Germinal center (tissue), 1 donor: ENCODE data around the gene ANXA7.

ENCODE experiments used
- DNase-seq: peaks from one replicate; pipeline ENCODE4 v3.0.0; 2012; ENCODE audit warnings: mixed read lengths, low spot score

Gene ANXA7

DNA sequence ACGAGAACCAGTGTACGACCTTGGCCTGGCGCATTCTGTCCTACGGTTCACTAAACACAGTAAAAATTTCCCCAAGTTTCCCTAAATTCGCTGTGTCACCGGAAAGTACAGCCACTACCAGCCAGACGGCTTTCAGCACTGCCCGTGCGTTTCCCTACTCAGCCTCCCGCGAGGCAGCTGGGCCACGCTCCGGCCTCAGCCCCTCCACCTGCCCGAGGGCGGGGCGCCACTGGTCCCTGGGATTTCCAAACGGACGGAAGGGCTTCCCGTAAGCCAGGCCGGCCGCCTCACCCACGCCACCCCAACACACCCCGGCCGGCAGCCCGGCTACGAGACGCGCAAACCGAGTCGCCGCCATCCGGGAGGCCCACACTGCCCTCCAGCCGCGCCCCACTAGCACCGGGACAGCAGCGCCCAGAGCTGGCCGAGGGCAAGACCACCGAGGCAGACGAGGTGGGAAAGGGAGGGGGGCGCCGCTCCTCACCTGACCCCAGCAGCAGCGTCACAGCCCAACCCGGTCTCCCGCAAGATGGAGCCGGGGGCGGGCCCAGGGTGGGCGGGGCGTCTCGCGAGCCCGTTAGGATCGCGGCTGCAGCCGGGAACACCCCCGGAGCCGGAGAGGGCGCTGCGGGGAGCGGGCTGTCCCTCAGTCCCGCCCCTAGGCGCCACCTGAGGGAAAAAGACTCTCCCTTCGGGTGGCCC is at the start of gene ANXA7:
ANXA7 (minus strand) TSS at position 531 of the 702 bp plus-strand sequence. CDS start 13,202 bp downstream, outside the sequence.
- peak; percentile 98 for DNase-seq

DNA sequence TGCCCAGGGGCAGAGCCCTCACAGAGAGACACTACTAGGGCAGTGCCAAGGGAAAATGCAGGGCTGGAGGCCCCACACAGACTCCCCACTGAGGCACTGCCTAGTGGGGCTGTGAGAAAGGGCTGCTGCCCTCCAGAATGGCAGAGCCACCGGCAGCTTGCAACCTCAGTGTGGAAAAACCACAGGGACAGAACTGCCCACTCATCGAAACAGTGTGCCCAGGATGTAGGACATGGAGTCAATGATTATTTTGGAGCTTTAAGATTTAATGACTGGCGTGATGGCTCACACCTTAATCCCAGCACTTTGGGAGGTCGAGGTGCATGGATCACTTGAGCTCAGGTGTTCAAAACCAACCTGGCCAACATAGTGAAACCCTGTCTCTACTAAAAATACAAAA is 47.0 kb upstream of the ANXA7 start:
- DNase-seq: no peak

DNA sequence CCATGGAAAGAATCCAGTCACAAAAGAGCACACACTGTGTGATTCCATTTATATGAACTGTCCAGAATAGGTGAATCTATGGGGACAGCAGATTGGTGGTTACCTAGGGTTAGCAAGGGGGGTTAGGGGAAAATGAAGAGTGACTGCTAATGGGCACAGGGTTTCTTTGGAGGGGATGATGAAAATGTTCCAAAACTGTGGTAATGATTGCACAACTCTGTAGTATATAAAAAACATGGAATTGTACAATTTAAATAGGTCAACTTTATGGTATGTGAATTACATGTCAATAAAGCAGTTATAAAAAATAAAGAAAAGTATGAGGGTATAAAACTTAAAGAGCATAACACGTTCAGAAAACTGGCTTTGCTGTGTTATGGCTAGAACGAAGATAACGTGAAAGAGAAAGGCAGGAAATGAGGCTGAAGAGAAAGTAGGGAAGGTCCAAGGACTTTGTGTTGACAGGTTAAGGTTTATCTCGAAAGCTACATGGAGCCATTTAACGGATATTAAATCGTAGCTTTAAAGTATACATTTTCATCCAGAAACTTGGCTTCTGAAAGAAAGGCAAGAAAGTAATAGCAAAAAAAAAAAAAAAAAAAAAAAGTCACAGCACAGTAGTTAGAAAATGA is 45.9 kb upstream of the ANXA7 start:
- no peak for DNase-seq

DNA sequence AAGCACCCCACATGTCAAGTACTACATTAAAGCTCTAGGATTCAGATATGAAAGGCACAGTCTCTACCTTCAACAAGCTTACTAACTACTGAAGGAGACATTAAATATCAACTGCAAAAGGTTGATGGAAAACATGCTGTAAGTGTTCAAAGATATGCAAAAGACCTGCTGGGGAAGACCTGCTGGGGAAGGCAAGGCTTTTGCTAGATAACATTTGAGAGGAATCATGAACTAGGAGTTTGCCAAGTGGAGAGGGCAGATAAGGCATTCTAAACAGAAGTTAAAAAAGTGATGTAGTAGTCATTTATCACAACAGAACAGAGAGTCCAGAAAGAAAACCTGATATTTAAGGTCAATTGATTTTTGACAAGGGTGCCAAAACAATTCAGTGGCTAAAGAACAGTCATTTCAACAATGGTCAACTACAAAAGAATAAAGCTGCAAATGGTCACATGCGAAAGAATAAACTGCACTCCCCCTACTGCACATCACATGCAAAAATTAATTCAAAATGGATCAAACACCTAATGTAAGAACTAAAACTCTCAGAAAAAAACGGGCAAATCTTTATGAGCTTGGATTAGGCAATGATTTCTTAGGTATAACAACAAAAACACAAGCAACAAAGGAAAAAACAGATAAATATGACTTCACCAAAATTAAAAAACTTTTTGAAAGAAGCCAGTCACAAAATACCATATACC is 42.5 kb upstream of the ANXA7 start:
- DNase-seq: no peak

DNA sequence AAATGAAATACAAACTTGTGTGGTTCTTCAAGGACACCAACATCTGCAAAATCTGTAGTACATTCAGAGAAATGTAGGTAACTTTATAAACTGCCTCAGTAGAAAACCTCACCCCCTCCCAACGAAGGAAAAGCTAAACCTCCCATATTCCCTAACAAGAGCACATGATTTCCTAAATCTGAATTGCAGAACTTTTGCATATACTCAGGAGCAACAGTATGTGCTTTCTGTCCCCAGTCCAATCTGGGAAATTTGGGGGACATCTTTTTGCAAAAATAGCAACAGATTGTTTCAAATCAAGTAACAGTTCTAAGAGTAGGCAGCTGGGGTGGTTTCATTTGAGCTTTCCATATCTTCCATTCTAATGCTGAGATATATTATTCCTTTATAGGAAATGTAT is 35.3 kb upstream of the ANXA7 start:
- DNase-seq: no peak

DNA sequence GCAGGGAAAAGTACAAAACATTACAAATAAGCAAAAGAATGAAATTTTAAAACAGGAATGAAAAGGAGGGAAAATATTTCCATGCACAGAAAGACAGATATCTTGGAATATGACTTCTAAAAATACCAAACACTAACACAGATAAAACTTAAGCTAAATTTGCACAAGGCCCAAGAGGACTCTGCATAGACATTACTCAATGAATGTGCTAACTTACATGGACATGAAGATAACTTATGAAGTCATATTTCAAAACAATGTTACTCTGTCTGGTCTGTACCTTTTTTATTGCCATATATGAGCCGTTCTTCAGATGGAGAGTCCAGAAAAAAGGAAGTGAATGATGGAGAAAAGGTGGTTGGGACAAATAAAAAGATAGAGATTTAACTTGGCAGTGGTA is 34.5 kb upstream of the ANXA7 start:
- no peak for DNase-seq

DNA sequence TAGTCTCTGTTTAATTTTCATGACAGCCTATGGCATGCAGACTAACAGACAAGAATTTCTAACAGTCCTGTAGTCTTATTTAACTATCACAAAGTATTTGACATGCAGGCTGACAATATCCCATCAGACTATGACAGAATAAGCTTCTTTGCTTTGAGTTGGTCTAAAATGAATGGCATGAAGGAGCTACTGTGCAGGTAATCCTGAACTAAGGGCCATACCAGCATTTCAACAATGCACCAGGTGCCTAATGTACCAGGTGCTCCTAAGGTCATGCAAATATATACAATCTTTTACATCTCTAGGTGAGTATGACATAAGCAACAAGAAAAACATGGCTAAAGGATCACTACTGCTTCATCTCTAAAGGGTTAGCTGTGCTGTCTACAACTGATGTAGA is 33.1 kb upstream of the ANXA7 start:
- DNase-seq: no peak

DNA sequence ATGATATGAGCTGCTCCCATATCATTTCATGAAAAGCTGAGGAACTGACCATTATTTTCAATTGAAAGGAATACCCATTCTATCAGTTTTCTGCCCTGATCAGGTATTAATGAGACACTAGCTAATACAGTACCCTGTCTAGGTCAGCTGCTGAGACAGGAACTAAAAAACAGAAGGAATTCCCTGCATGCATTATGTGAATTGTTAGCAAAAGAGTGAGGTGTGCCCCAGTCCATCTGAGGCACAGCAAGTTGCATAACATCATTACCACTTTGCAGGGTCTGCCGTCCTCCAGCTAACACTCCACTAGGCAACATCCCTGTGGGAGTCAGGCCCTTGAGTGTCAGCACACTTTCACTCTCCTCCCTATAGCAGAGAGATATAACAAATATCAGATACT is 30.6 kb upstream of the ANXA7 start:
- no peak for DNase-seq

DNA sequence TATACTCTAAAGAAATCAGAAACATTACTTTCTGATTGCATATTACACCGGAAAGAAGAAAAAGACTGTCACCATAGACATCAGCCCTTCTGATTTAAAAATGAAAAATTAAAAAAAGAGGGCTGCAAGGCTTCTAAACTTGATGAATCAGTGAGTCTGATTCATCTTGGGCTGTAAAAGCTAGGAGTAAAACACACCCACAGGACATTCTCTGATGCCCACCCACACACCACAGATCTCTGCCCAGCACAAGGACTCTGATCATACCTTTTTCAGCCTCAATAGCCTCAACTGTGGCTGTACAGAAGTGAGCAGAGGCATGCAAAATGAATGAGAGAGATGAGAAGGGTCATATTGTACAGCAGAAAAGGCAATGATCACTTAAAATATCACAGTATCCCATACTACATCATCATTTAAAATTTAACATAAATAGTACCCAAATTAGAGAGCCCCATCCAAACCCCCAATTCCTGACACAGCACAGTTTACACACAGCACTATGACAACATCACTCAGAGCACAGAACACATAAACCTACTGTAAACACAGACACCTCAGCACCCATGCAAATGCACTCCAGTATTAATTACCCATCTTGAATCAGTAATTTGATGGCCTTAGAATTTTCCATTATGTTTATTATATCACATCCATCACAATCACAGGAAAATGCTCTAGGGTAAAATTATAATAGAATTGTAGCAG is 25.9 kb upstream of the ANXA7 start:
- DNase-seq: no peak

DNA sequence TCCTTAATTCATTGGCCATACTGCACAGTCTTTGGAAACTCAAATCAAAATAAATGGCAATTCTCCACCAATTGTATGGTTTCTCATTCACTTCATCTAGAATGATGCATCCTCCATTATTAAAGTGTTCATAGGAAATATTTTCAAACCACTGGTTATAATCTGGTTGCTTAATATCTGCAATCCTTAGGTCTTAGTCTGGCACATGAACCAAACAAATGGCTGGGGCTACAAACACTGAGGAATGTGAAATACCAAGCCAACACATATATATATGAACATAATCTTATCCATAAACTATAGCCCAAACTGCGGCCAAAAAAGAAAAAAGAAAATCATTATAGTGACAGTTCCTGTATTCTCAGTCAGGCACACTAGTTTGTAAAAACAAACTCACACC is 25.2 kb upstream of the ANXA7 start:
- DNase-seq: no peak

DNA sequence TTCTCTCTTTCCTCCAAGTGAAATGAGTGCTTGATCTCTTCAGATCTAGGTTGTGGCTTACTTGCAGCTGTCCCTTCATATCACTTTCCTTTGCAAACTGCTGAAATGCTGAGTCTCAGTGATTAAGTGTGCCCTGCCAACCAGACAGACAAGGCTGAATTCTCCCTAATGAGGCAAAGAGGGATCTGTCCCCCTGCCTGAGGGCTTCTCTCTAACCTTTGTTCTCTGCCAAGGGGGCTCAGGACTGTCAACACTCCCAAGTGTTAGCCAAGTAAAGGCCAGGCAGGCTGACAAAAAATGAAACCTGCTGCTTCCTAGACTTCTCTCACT is 19.6 kb upstream of the ANXA7 start, which contains the start of gene MSS51:
MSS51 (minus strand) TSS at position 24 of the 330 bp plus-strand sequence. CDS start 5,277 bp downstream, outside the sequence.
- DNase-seq: no peak

DNA sequence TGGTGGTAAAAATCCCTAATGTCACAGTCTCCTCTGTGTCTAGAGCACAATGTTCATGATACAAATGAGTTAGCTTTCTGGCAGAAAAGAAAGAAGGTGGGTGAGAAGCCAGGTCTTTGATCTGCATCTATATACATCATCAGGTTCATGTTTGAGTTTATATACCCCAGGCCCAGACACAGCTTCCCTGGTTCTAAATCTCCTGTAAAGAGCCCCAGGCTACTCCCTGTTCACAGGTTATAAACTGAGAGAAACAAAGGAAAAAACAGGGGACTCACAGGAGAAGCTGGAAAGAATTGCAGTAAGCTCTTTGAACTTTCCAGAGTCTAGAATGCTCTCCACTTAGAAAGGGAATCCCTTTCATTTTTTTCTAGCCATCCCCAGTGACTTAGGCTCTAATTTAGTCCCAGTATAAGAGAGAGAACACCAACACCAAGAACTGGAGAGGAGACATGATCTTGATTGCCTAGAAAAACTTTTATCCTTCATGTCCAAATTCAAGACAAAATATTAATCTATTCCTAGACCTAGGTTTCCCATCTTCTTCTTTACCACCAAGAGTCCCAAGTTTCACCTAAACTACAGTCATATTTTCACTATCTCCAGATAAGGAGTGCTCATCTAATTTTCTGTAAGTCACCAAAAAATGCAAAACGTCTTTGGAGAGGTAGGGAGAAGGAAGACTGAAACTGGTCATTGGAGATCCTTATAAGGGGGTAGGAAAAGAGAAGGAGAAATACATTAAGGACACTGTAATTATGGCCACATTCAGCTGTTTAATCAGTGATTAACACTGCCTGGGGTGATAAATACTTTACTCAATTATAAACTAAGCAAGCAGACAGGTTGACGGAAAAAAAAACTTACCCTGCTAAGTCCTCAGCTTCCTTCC is 19.0 kb upstream of the ANXA7 start:
- DNase-seq: no peak

DNA sequence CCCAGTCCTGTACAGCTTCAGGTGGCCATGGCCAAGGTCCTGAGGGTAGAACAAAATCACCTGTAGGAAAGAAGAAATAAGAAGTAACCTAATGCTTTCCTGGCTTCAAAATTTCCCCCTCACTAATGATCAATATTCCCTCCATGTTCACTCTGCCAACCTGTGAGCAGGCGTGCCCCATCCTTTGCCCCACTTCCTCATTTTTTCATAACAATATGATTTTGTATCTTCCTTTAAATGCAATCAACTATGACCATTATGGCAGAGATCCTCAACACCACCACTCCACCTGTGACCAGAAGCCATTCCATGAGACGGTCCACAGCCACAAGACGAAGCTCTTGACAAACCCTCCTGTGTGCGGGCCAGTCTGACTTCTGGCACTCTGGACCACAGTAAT is 12.5 kb upstream of the ANXA7 start:
- no peak for DNase-seq

DNA sequence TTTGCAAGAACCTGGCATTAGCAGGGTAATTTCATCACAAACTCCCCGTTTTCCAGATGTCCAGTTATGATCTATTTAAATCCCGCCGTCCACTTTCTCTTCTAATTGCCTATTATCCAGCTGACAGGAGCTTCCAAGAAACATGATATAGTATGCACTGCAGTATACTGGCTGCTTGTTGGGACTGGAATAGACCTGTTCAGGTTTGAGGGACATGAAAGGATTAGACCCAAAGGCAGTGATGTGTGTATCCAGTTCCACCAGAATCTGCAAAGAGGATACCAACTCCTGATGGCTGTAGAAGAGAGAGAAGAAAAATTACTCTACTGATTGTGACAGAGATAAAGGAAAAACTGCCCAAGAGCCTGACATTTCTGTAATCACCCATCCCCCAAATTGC is 10.6 kb upstream of the ANXA7 start:
- DNase-seq: no peak

DNA sequence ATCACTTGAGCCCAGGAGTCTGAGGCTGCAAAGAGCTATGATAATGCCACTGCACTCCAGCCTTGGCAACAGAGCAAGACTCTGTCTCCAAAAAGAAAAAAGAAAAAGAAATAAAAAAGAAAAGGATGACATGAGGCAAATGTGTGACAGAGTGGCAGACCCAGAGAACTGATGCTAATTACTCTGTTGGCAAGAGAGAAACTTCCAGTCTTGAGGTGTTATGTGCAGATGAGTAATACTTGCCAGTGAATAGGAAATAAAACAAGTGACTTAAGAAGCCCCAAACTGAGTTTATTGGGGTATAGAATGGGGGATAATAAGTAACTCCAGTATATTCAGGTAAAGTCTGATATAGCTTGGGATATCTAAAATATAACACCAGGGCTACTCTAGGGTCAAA is 9.5 kb upstream of the ANXA7 start:
- no peak for DNase-seq

DNA sequence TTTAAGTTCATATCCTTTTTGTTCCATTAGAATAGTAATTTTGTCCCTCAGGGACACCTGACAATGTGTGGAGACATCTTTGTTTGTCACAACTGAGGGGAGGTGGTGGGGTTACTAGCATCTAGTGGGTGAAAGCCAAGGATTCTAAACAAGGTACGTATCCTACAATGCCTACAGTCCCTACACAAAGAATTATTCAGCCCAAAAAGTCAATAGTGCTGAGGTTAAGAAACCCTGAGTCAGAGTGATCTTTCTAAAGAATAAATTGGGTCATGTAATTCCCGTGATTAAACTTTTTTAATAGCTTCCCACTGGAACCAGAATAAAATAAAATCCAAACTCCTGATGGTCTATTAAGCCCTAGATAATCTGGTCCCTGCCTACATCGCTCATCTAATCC is 2.7 kb upstream of the ANXA7 start:
- no peak for DNase-seq

DNA sequence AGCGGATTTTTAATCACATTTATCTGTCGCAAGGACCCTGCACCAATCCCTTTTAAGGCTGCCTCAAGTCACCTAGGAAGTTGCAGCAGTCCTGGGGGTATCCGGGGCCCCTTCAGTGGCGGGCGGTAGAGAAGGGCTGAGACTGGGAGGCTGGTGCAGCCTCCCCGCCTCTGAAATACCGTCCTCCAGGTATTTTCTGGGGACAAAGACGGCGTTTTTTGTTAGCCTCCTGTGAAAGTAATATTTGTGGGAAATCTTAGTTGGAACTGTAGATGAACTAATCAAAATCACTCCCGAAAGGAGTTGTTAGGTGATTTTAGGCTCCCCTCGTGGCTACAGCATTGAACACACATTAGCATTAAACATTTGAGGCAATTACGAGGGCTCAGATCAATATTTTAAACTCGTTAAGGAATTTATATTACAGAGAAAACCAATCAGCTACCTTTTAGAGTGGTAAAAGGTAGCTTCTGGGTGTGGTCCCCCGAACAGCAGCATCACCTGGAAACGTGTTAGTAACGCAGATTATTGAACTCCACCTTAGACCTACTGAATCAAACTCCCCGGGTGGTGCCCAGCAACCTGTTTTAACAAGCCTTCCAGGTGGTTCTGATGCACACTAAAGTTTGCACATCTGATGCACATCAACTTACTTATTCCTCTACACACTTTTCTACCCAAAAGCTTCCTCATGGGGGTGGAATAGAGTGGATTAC is 530 bp upstream of the ANXA7 start:
- peak; percentile 9 for DNase-seq

DNA sequence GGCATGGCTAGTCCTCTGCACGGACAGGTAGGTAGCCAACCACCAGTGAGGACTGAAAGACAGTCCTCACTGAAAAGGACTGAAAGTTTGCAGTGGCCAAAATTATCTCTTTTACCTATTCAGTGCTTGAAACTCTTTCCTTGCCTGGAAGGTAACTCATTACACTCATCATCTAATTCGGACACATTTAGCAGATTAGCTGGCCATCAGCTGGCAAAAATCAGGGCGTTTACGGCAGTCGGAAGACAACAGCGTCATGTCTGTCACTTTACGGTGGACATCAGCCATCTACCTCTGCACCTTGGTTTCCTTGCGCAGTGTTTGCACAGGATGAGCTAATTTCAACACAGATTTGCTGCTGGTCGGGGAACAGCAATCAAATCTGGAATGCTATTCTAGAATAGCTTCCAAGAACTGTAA is 740 bp downstream of the ANXA7 start:
- DNase-seq: peak; percentile 41

DNA sequence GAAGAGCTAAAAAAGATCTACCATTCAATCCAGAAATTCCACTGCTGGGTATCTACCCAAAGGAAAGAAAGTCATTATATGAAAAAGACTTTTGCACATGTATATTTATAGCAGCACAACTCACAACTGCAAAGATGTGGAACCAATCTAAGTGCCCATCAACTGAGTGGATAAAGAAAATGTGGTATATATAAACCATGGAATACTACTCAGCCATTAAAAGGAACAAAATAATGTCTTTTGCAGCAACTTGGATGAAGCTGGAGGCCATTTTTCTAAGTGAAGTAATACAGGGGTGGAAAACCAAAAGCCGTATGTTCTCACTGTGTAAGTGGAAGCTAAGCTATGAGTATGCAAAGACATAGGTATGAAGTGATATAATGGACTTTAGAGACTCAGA is 3.0 kb downstream of the ANXA7 start:
- DNase-seq: no peak

DNA sequence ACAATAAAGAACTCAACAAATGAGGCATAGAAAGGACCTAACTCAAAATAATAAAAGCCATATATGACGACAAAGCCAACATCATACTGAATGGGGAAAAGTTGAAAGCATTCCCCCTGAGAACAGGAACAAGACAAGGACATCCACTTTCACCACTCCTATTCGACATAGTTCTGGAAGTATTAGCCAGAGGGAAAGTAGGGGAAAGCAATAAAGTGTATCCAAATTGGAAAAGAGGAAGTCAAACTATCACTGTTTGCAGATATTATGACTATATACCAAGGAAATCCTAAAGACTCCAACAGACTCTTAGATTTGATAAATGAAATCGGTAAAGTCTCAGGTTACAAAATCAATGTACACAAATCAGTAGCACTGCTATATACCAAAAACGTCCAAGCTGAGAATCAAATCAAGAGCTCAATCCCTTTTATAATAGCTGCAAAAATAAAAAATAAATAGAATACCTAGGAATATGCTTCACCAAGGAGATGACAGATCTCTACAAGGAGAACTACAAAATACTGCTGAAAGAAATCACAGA is 4.8 kb downstream of the ANXA7 start:
- no peak for DNase-seq

DNA sequence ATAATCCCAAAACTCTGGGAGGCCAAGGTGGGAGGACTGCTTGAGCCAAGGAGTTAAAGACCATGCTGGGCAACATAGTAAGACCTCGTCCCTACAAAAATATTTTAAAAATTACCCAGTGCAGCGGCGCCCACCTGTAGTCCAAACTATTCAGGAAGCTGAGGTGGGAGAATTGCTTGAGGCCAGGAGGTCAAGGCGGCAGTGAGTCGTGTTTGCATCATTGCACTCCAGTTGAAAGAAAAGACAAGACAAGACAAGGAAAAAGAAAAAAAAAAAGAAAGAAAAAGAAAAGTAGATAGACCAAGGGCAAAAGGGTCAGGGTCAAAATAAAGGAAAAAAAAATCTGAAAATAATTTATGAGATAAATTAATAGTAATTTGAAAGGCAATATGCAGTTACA is 5.8 kb downstream of the ANXA7 start:
- no peak for DNase-seq
